Parathyroid adenoma (tissue), 2 donors: ENCODE measurements around the gene LRP1B.

Experiments used
- H2AFZ ChIP-seq: fragments of 300-600 bp; sonication (generic); one replicate; pipeline ENCODE4 v1.7.0; 2017; ENCODE audit warnings: antibody characterized with exemption, mild to moderate bottlenecking
- H3K27ac ChIP-seq: fragments of 300-600 bp; sonication (generic); one replicate; pipeline ENCODE4 v1.7.0; 2017
- H3K27me3 ChIP-seq: fragments of 300-600 bp; sonication (generic); one replicate; pipeline ENCODE4 v1.7.0; 2017; ENCODE audit warnings: low read length; ENCODE audit not compliant: control insufficient read depth, insufficient read depth
- H3K36me3 ChIP-seq: fragments of 300-600 bp; sonication (generic); one replicate; pipeline ENCODE4 v1.7.0; 2017; ENCODE audit warnings: low read length; ENCODE audit not compliant: control insufficient read depth, insufficient read depth
- H3K4me1 ChIP-seq: fragments of 300-600 bp; sonication (generic); one replicate; pipeline ENCODE4 v1.7.0; 2017; ENCODE audit warnings: control low read depth
- H3K4me2 ChIP-seq: fragments of 300-600 bp; sonication (generic); one replicate; pipeline ENCODE4 v1.7.0; 2017; ENCODE audit warnings: low read length
- H3K4me3 ChIP-seq: fragments of 300-600 bp; sonication (generic); one replicate; pipeline ENCODE4 v1.7.0; 2017; ENCODE audit warnings: low read depth, low read length
- H3K79me2 ChIP-seq: fragments of 300-600 bp; sonication (generic); one replicate; pipeline ENCODE4 v1.7.0; 2017; ENCODE audit warnings: control low read depth
- H3K9ac ChIP-seq: fragments of 300-600 bp; sonication (generic); one replicate; pipeline ENCODE4 v1.7.0; 2017; ENCODE audit warnings: mild to moderate bottlenecking
- H3K9me3 ChIP-seq: fragments of 300-600 bp; sonication (generic); one replicate; pipeline ENCODE4 v1.7.0; 2017; ENCODE audit warnings: low read length; ENCODE audit not compliant: control insufficient read depth
- CTCF ChIP-seq: fragments of 300-600 bp; sonication (generic); IDR thresholded peaks from one replicate; pipeline ENCODE4 v1.7.0; 2017; ENCODE audit warnings: antibody characterized with exemption, mild to moderate bottlenecking
- donor health status: primary hyperparathyroidism.

LRP1B gene

GRCh38 chr2:140627885-140628284 lies 1502.9 kb downstream of the LRP1B start:
- H3K9me3 ChIP-seq = no peaks in the 10 kb centered on the region
- no peak overlapping the region for H3K9ac ChIP-seq
- no peak overlapping the region for H3K27ac ChIP-seq
- no peaks in the 10 kb centered on the region for H3K79me2 ChIP-seq
- no peak overlapping the region for H2AFZ ChIP-seq
- TF ChIP-seq CTCF = no peak
- H3K4me2 ChIP-seq = no peak overlapping the region
- H3K27me3 ChIP-seq = no peaks in the 10 kb centered on the region
- H3K4me3 ChIP-seq = no peak overlapping the region
- H3K36me3 ChIP-seq = no peaks in the 10 kb centered on the region
- H3K4me1 ChIP-seq = no peaks in the 10 kb centered on the region

GRCh38 chr2:140627136-140627535 lies 1503.7 kb downstream of the LRP1B start:
- no peak overlapping the region for H2AFZ ChIP-seq
- H3K27me3 ChIP-seq = no peaks in the 10 kb centered on the region
- H3K4me2 ChIP-seq = no peak overlapping the region
- H3K4me1 ChIP-seq = no peaks in the 10 kb centered on the region
- TF ChIP-seq CTCF = no peak
- H3K36me3 ChIP-seq = no peaks in the 10 kb centered on the region
- H3K9ac ChIP-seq = no peak overlapping the region
- no peak overlapping the region for H3K27ac ChIP-seq
- no peaks in the 10 kb centered on the region for H3K79me2 ChIP-seq
- no peak overlapping the region for H3K4me3 ChIP-seq
- no peaks in the 10 kb centered on the region for H3K9me3 ChIP-seq

- H3K79me2 ChIP-seq = no peaks in the 10 kb centered on the region
- H3K4me3 ChIP-seq = no peak overlapping the region
- no peaks in the 10 kb centered on the region for H3K36me3 ChIP-seq
- H3K4me1 ChIP-seq = no peaks in the 10 kb centered on the region
- H3K27me3 ChIP-seq = no peaks in the 10 kb centered on the region
- H3K4me2 ChIP-seq = no peak overlapping the region
- no peak overlapping the region for H3K9ac ChIP-seq
- H3K27ac ChIP-seq = no peak overlapping the region
- H3K9me3 ChIP-seq = no peaks in the 10 kb centered on the region
- no peak overlapping the region for H2AFZ ChIP-seq
- no peak for TF ChIP-seq CTCF
Observed at GRCh38 chr2:140624200-140624599, 1506.6 kb downstream of the LRP1B start.

DNA sequence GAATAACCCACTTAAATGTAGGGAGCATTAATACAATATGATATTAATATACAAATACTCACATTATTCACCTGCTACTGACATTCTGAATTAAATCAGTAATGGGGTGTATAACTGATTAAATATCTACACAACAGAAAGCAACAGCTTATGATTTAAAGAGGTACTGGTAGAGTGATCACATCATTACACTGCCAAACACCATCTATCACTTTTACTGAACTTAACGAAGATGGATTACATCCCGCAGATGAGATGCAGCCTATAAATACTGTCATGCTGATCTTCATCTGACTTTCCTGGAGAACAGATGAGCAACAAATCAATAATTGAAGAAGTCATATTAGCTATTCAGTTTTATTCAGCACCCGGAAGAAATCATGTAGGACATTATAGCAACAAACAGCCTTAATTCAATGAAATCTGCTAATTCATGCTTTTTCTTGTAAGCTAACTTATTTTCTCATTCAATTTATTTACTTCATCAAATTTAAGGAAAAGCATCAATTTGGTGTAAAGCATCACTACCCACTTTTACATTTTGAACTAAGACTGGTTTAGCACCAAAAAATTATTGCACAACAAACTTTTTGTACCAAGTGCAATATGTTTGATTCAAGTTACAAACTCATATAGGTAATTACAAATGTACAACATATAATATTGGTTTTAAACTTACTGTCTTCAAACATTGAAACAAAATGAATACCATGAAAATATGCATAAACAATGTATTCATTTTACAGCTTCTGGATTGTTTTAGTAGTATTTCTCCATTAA lies 1509.0 kb downstream of the LRP1B start:
- Histone ChIP-seq H3K27me3 (no peaks in the 10 kb centered on the region), H3K79me2 (no peaks in the 10 kb centered on the region), H2AFZ (no peak overlapping the region), H3K36me3 (no peaks in the 10 kb centered on the region), H3K9me3 (no peaks in the 10 kb centered on the region), H3K4me3 (no peak overlapping the region), H3K4me1 (no peaks in the 10 kb centered on the region), H3K9ac (no peak overlapping the region), H3K27ac (no peak overlapping the region), H3K4me2 (no peak overlapping the region)
- TF ChIP-seq CTCF = no peak

- Histone ChIP-seq H3K36me3 (no peaks in the 10 kb centered on the region), H3K27ac (no peak overlapping the region), H3K4me1 (no peaks in the 10 kb centered on the region), H3K9ac (no peak overlapping the region), H3K27me3 (no peaks in the 10 kb centered on the region), H3K79me2 (no peaks in the 10 kb centered on the region), H3K4me2 (no peak overlapping the region), H3K9me3 (no peaks in the 10 kb centered on the region), H3K4me3 (no peak overlapping the region), H2AFZ (no peak overlapping the region)
- TF ChIP-seq CTCF = no peak
Observed at GRCh38 chr2:140604788-140605187, 1526.0 kb downstream of the LRP1B start.
